Stimulated activated CD8-positive, alpha-beta memory T cell treated with anti-CD3 and anti-CD28 coated beads, Interleukin-4, amount 100 ng/mL, for 4 hours (primary cell): ENCODE data around the gene SNX19.
"Not testable (repeated sequence)": the region's sequence is repeated elsewhere in the genome, so short reads cannot be mapped to it uniquely, and the experiment has no call there.

Experiments used
- DNase-seq, 2 donors: peaks; one replicate each; pipeline ENCODE4 v3.0.0-alpha.2; 2020; ENCODE audit warnings: low read depth in 2 of 2, low spot score in 1 of 2

The SNX19 gene

GRCh38 chr11:130916238-130916855, at the start of gene SNX19:
Gene SNX19 (minus strand): TSS chr11:130916479. CDS start chr11:130915939, 540 bp downstream.
- DNase-seq, result peak; percentile 73 to 77

- DNase-seq, result no peak
Observed at GRCh38 chr11:130964058-130964792, 47.9 kb upstream of the SNX19 start.

GRCh38 chr11:130947889-130948288, 31.6 kb upstream of the SNX19 start:
- DNase-seq, result no peak

- no peak for DNase-seq
Observed at GRCh38 chr11:130947481-130947880, 31.2 kb upstream of the SNX19 start.

- no peak for DNase-seq
Observed at GRCh38 chr11:130947058-130947457, 30.8 kb upstream of the SNX19 start.

GRCh38 chr11:130945896-130946295, 29.6 kb upstream of the SNX19 start:
- no peak for DNase-seq

- no peak for DNase-seq
Observed at GRCh38 chr11:130940706-130941105, 24.4 kb upstream of the SNX19 start.

GRCh38 chr11:130937051-130937450, 20.8 kb upstream of the SNX19 start:
- DNase-seq, result no peak

GRCh38 chr11:130932086-130932712, 15.9 kb upstream of the SNX19 start:
- DNase-seq, result no peak

- no peak for DNase-seq
Observed at GRCh38 chr11:130924750-130925149, 8.5 kb upstream of the SNX19 start.

GRCh38 chr11:130920612-130921011, 4.3 kb upstream of the SNX19 start:
- DNase-seq, result not testable (repeated sequence)

- no peak for DNase-seq
Observed at GRCh38 chr11:130918081-130918480, 1.8 kb upstream of the SNX19 start.

- no peak for DNase-seq
Observed at GRCh38 chr11:130916910-130917309, 631 bp upstream of the SNX19 start.

GRCh38 chr11:130915603-130916237, 559 bp downstream of the SNX19 start:
- DNase-seq, result no peak

- no peak for DNase-seq
Observed at GRCh38 chr11:130913268-130913667, 3.0 kb downstream of the SNX19 start.

- DNase-seq, result no peak
Observed at GRCh38 chr11:130912552-130912951, 3.7 kb downstream of the SNX19 start.

- no peak for DNase-seq
Observed at GRCh38 chr11:130911306-130911705, 5.0 kb downstream of the SNX19 start.

GRCh38 chr11:130909650-130910049, 6.6 kb downstream of the SNX19 start:
- DNase-seq, result no peak

GRCh38 chr11:130908770-130909625, 7.3 kb downstream of the SNX19 start:
- DNase-seq, result no peak

GRCh38 chr11:130908061-130908460, 8.2 kb downstream of the SNX19 start:
- no peak for DNase-seq

- no peak for DNase-seq
Observed at GRCh38 chr11:130907229-130907628, 9.1 kb downstream of the SNX19 start.
